Activated CD8-positive, alpha-beta memory T cell treated with anti-CD3 and anti-CD28 coated beads, Interleukin-2, amount 50 U/mL, for 24 hours (primary cell): ENCODE data around the gene CCL28.
"Not testable (repeated sequence)": the region's sequence is repeated elsewhere in the genome, so short reads cannot be mapped to it uniquely, and the experiment has no call there.

Source experiments
- DNase-seq: peaks from one replicate; pipeline ENCODE4 v3.0.0-alpha.2; 2020; ENCODE audit errors: extremely low read depth

Gene CCL28

DNA sequence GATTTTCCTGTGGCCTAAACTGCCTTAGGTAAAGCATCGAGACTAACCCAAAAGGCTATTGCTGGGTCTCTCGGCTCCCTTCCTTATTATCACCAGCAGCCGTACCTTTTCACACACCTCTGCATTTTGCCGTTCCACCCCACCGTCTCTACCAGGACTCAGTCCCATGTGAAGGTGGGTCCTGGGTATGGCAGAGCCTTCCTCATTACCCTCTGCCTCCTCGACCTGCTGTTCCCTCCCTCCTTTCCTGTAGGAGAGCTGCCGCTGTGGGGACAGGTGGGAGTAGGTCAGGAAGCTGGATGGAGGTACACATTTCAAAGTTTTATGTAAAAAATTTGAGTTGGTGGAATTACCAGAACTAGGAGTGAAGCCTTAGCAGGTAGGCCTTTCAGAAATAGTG lies 1.8 kb downstream of the CCL28 start:
- DNase-seq, result no peak

DNA sequence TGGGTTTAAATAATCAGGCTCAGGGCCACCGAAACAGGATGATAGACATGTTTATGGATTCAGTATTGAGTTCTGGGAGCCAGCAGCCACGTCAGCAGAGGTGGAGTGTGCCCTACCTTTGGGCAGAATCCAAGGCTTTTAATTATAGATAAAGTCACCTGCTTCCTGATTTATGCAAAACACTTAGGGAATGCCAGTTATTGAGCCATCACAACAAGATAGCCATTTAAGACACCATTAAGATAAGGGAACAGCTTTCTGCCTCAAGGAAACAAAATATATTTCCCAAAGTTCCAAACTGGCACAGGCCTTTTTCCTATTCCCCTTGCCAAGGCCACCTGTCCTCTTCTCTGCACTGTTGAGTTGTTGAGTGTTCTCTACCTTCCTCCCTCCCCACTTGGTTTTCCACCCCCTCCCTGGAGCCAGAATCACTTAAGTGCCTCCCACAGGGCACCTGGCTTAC lies 2.4 kb downstream of the CCL28 start:
- DNase-seq, result no peak

DNA sequence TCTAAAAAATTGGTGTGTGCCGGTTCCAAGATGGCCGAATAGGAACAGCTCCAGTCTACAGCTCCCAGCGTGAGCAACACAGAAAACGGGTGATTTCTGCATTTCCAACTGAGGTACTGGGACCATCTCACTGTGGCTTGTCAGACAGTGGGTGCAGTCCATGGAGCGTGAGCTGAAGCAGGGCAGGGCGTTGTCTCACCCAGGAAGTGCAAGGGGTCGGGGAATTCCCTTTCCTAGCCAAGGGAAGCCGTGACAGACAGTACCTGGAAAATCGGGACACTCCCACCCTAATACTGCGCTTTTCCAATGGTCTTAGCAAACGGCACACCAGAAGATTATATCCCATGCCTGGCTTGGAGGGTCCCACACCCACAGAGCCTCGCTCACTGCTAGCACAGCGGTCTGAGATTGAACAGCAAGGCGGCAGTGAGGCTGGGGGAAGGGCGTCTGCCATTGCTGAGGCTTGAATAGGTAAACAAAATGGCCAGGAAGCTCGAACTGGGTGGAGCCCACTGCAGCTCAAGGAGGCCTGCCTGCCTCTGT lies 9.6 kb downstream of the CCL28 start:
- not testable (repeated sequence) for DNase-seq

- no peak for DNase-seq
These were observed 10.4 kb downstream of the CCL28 start for GRCh38 chr5:43401827-43402226.

GRCh38 chr5:43400082-43400481 lies 12.1 kb downstream of the CCL28 start:
- DNase-seq, result no peak

GRCh38 chr5:43396762-43397304 lies 15.4 kb downstream of the CCL28 start:
- DNase-seq, result peak; percentile 14

DNA sequence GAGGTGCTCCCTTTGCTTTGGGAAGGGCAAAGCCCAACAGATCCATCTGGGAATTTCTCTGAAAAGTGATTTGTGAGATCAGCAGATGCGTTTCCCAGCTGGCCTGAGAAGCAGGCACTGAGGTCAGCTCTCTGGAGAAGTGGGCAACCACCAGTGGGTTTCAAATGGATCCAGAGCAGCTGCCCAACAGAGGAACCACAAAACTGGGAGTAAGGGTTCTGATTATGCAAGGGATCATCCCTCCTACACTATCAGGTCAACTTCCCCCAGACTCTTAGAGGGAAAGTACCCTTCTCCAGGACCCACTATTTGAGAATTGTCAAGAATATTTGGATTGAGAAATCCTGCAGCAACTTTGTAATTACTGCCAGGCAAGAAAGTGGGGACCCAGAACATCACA lies 21.7 kb downstream of the CCL28 start:
- DNase-seq, result no peak

GRCh38 chr5:43389679-43390329 lies 22.4 kb downstream of the CCL28 start:
- DNase-seq, result peak; percentile 13

GRCh38 chr5:43386960-43387362 lies 25.2 kb downstream of the CCL28 start:
- no peak for DNase-seq

GRCh38 chr5:43376496-43377140 lies 35.6 kb downstream of the CCL28 start:
- DNase-seq, result no peak

- DNase-seq, result no peak
These were observed 40.4 kb downstream of the CCL28 start for GRCh38 chr5:43371821-43372220.

- DNase-seq, result no peak
These were observed 41.8 kb downstream of the CCL28 start for GRCh38 chr5:43370352-43370751.

DNA sequence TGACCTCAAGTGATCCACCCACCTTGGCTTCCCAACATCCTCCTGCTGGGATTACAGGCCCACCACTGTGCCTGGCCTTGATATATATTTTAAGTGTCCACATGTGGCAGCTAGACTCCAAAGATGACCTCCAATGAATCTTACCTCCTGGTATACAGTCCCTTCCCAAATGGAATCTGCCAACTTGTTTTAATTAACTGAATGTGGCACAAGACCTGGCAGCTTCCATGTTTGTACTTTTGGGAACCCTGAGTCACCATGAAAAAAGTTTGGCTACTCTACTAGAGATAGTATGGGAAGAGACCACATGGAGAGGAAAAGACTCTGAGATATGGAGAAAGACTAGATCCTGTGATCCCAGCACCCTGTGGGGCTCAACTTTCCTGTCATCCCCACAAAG lies 42.5 kb downstream of the CCL28 start:
- no peak for DNase-seq

- no peak for DNase-seq
These were observed 44.1 kb downstream of the CCL28 start for GRCh38 chr5:43367909-43368669.

GRCh38 chr5:43367453-43367852 lies 44.7 kb downstream of the CCL28 start:
- DNase-seq, result no peak

GRCh38 chr5:43366680-43367246 lies 45.4 kb downstream of the CCL28 start:
- DNase-seq, result not testable (repeated sequence)

- DNase-seq, result not testable (repeated sequence)
These were observed 47.0 kb downstream of the CCL28 start for GRCh38 chr5:43365155-43365554.

GRCh38 chr5:43363445-43364152 lies 48.6 kb downstream of the CCL28 start:
- no peak for DNase-seq

DNA sequence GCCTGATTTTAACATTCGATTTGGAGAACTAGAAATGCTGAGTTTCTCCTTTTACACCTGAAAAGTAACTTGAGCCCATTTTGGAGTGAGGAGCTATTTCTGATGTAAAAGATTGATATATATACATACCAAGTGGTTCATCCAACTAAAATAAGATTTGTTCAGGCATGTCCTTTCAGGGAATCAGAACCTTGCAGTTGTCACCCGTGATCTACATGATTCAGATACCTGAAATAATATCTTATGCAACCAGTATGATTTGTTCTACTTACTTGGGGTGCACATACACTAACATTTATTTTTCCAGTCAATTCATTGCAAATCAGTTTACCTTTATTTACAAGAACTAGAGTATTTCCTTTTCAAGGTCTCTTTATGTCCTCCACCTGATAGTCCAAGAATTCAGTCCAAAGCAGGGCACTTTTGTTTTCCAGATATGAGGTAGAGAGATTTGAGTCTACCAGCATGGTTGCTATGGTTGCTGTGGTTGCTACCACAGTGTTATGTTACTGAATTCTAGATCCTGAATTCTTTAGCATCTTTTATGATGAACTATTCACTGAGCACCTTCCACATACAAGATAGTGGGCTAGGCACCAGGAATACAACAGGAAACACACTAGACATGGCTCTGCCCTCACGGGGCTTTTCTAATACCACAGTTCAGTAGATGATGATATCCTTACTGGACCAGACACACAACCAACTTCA lies 49.3 kb downstream of the CCL28 start:
- no peak for DNase-seq

DNA sequence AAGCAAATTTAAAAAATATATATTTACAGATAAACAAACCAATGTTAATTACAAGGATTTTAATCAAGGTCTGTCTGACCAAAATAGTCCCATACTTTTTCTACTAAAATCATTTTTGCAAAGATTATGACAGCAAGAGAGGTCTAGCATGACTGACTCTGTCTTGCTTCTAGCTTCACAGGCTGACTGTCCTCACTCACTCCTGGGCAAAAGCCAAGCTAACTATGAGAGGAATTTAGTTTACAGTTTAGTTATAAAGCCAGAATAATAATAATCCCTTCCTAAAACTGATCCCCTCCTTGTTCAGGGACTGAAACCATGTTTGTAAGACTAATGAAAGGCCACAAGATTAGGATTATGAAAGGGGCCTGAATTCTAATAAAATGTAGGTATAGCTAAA lies 53.5 kb downstream of the CCL28 start:
- DNase-seq, result no peak

DNA sequence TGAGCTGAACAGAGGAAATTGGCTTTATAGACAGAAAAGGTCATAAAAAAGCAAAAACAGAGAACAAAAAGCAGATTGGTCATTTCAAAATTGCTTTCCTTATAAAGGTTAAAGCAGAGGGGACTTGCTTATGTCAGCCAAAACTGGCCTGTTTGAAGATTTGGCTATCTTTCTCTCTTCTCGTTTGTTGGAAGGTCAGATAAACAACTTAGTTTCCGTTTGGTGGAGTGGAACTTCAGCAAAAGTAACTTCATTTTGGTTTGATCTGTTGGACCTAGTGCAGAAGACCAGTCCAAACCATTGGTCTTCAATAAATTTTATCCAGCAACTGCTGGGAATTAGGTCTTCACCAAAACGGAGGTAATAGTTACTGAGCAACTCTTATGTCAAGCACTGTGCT lies 53.9 kb downstream of the CCL28 start:
- no peak for DNase-seq
